B cell (primary cell): ENCODE data around the gene TRAM2. TPM values are rescaled to one million over a fixed set of nuclear protein-coding genes. Genes with fewer than 3 reads are reported as not detected.

ENCODE experiments used
- ATAC-seq: fragments of 200-7000 bp; cut with Tn5 transposase; one replicate; pipeline ENCODE4 v1.10.0; 2021; ENCODE audit warnings: low read depth, mild to moderate bottlenecking, moderate number of reproducible peaks, moderate library complexity
- CTCF ChIA-PET: fragments of 350-600 bp; sonication (Branson Sonifier 250); formaldehyde crosslinking; loops from one replicate; lab custom pipeline; 2021; ENCODE audit warnings: antibody characterized with exemption, inconsistent platforms; lab: Charles Lee
- POLR2A ChIA-PET: fragments of 350-600 bp; sonication (Branson Sonifier 250); formaldehyde crosslinking; loops from one replicate; lab custom pipeline; 2021; ENCODE audit warnings: antibody characterized with exemption; lab: Charles Lee
- DNase-seq: peaks from one replicate; pipeline ENCODE4 v3.0.0; 2013
- H2AFZ ChIP-seq: 2 replicates; pipeline ENCODE4 v1.6.1; 2012; ENCODE audit warnings: mild to moderate bottlenecking, low read depth, low read length; ENCODE audit not compliant: insufficient read depth, poor library complexity, severe bottlenecking
- H3K27ac ChIP-seq, 2 donors: 1 replicate in 1 of 2; 2 replicates in 1 of 2; pipeline ENCODE4 v1.5.1; 2012 to 2013; ENCODE audit warnings: low read length in 2 of 2, mild to moderate bottlenecking in 2 of 2, moderate library complexity in 1 of 2
- H3K27me3 ChIP-seq, 4 experiments: fragments of 200-600 bp in 1 of 4; sonication (generic) in 1 of 4; replicated peaks in 1 of 4; 1 replicate in 2 of 4; 2 replicates in 2 of 4; pipeline versions ENCODE4 v1.6.1 to v1.7.0; 2013 to 2016; ENCODE audit warnings: low read length in 3 of 4, mild to moderate bottlenecking in 2 of 4, mixed read lengths in 1 of 4, moderate library complexity in 1 of 4; ENCODE audit not compliant: insufficient read depth in 4 of 4, control insufficient read depth in 3 of 4; ENCODE audit errors: control extremely low read depth in 1 of 4
- H3K36me3 ChIP-seq, 2 experiments: replicated peaks in 1 of 2; 1 replicate in 1 of 2; 2 replicates in 1 of 2; pipeline versions ENCODE4 v1.6.1 to v1.7.1; 2013; ENCODE audit warnings: low read length in 1 of 2; ENCODE audit not compliant: insufficient read depth in 2 of 2, control insufficient read depth in 1 of 2; ENCODE audit errors: control extremely low read depth in 1 of 2, extremely low read depth in 1 of 2
- H3K4me1 ChIP-seq, 2 donors: fragments of 200-600 bp in 1 of 2; sonication (generic) in 1 of 2; 1 replicate in 1 of 2; 2 replicates in 1 of 2; pipeline versions ENCODE4 v1.5.1 to v1.6.1; 2013 to 2017; ENCODE audit warnings: low read length in 2 of 2; ENCODE audit not compliant: control insufficient read depth in 2 of 2, insufficient read depth in 2 of 2
- H3K4me2 ChIP-seq: replicated peaks from 2 replicates; pipeline ENCODE3; 2012; ENCODE audit warnings: mild to moderate bottlenecking, low read depth, low read length; ENCODE audit not compliant: poor library complexity, severe bottlenecking
- H3K4me3 ChIP-seq, 5 experiments: fragments of 200-600 bp in 1 of 5; sonication (generic) in 1 of 5; 1 replicate in 3 of 5; 2 replicates in 2 of 5; pipeline versions ENCODE4 v1.5.1 to v1.7.0; 2011 to 2016; ENCODE audit warnings: low read length in 4 of 5, mild to moderate bottlenecking in 4 of 5, low read depth in 2 of 5, control low read depth in 1 of 5, moderate library complexity in 1 of 5; ENCODE audit not compliant: insufficient read depth in 1 of 5; ENCODE audit errors: control extremely low read depth in 1 of 5, extremely low read depth in 1 of 5
- H3K79me2 ChIP-seq: fragments of 200-600 bp; sonication (generic); one replicate; pipeline ENCODE4 v1.6.0; 2016; ENCODE audit warnings: low read length; ENCODE audit not compliant: control insufficient read depth, insufficient read depth
- H3K9ac ChIP-seq: fragments of 200-600 bp; sonication (generic); 2 replicates; pipeline ENCODE4 v1.6.1; 2017; ENCODE audit warnings: mild to moderate bottlenecking, low read length, moderate library complexity
- H3K9me3 ChIP-seq, 3 donors: one replicate each; pipeline versions ENCODE4 v1.6.1 to v1.7.1; 2013; ENCODE audit warnings: low read length in 2 of 3; ENCODE audit not compliant: control insufficient read depth in 2 of 3, insufficient read depth in 1 of 3; ENCODE audit errors: control extremely low read depth in 1 of 3
- H4K20me1 ChIP-seq: 2 replicates; pipeline ENCODE4 v1.6.0; 2012; ENCODE audit warnings: mild to moderate bottlenecking, low read length; ENCODE audit not compliant: insufficient read depth, control insufficient read depth, poor library complexity, severe bottlenecking
- H3K27ac Mint-ChIP-seq: one replicate; pipeline ENCODE4 v1.8.0; 2021; ENCODE audit warnings: mixed read lengths
- H3K27me3 Mint-ChIP-seq: one replicate; pipeline ENCODE4 v1.8.0; 2021; ENCODE audit warnings: mixed read lengths
- H3K4me1 Mint-ChIP-seq: one replicate; pipeline ENCODE4 v1.8.0; 2021; ENCODE audit warnings: mixed read lengths
- H3K4me3 Mint-ChIP-seq: one replicate; pipeline ENCODE4 v1.8.0; 2021; ENCODE audit warnings: mixed read lengths
- H3K9me3 Mint-ChIP-seq: one replicate; pipeline ENCODE4 v1.8.0; 2022; ENCODE audit warnings: mixed read lengths; ENCODE audit not compliant: insufficient read depth
- CTCF ChIP-seq: fragments of 200-600 bp; IDR thresholded peaks from one replicate; pipeline ENCODE4 v1.8.0; 2022; ENCODE audit warnings: antibody characterized with exemption, mild to moderate bottlenecking
- EZH2 ChIP-seq: IDR thresholded peaks from 2 replicates; pipeline ENCODE4 v1.6.1; 2012; ENCODE audit warnings: borderline replicate concordance, low read depth, mild to moderate bottlenecking, moderate library complexity, low read length; ENCODE audit not compliant: insufficient read depth, poor library complexity, severe bottlenecking
- WGBS: methylation state at CpG from one replicate; pipeline ENCODE4 v1.1.5; 2013; ENCODE audit warnings: missing lambda C conversion rate; ENCODE audit not compliant: insufficient coverage; 5-methylcytosine and 5-hydroxymethylcytosine counted together
- intact Hi-C: fragments of 100-400 bp; cut with micrococcal nuclease; formaldehyde crosslinking; loops from one replicate; pipeline ENCODE4 v1.10.0; 2022
- polyA plus RNA-seq: library from polyadenylated mRNA; depleted of rRNA; stranded (reverse); fragments of >200 nt; gene quantifications from 2 replicates; pipeline ENCODE4 v1.2.3, GENCODE V29; 2012
- total RNA-seq, 2 donors: library from RNA; stranded (reverse); fragments of 120-200 nt in 1 of 2; gene quantifications; 1 replicate in 1 of 2; 2 replicates in 1 of 2; pipeline versions ENCODE4 v1.2.3 to v1.2.4, GENCODE V29; 2013 to 2022

Gene TRAM2
- total and polyA plus RNA-seq, 2 donors (not counting 1 experiment from before 2014, with no cell fraction given), result 9.0 to 13.3 TPM

GRCh38 chr6:52513464-52513863 lies 63.4 kb downstream of the TRAM2 start:
- no peaks in the 10 kb centered on the region for H3K27me3 ChIP-seq
- no peak overlapping the region for H3K4me3 ChIP-seq
- H3K27ac ChIP-seq, result no peak overlapping the region
- H3K9me3 ChIP-seq, result no peaks in the 10 kb centered on the region
- ChIA-PET CTCF (no interaction called here), POLR2A (no interaction called here)
- H3K27me3 Mint-ChIP-seq, result no peaks in the 10 kb centered on the region
- no peak for TF ChIP-seq CTCF
- no peak for TF ChIP-seq EZH2
- H2AFZ ChIP-seq, result no peak overlapping the region
- no peak for DNase-seq
- H3K9ac ChIP-seq, result no peak overlapping the region
- ATAC-seq, result no peak
- 82% methylated on average over 2 of the region's 2 CpGs for WGBS
- no peaks in the 10 kb centered on the region for H3K4me1 ChIP-seq
- no peak overlapping the region for H3K27ac Mint-ChIP-seq
- no peak overlapping the region for H3K4me2 ChIP-seq
- no peak overlapping the region for H3K4me3 Mint-ChIP-seq
- H4K20me1 ChIP-seq, result no peaks in the 10 kb centered on the region
- H3K4me1 Mint-ChIP-seq, result peaks cover 2% of the 10 kb centered on the region
- intact Hi-C loops, result no loop called here
- H3K79me2 ChIP-seq, result no peaks in the 10 kb centered on the region
- H3K36me3 ChIP-seq, result peaks cover 0 to 56% of the 10 kb centered on the region in 2 experiments
- H3K9me3 Mint-ChIP-seq, result no peaks in the 10 kb centered on the region

GRCh38 chr6:52512199-52512598 lies 64.7 kb downstream of the TRAM2 start:
- no peak overlapping the region for H3K27ac ChIP-seq
- H3K4me3 ChIP-seq, result no peak overlapping the region
- ATAC-seq (no peak), DNase-seq (no peak)
- TF ChIP-seq EZH2 (no peak), CTCF (no peak)
- no peaks in the 10 kb centered on the region for H3K4me1 ChIP-seq
- ChIA-PET POLR2A (no interaction called here), CTCF (no interaction called here)
- Mint-ChIP-seq H3K9me3 (no peaks in the 10 kb centered on the region), H3K27ac (no peak overlapping the region), H3K27me3 (no peaks in the 10 kb centered on the region), H3K4me1 (peaks cover 2% of the 10 kb centered on the region), H3K4me3 (no peak overlapping the region)
- no peak overlapping the region for H2AFZ ChIP-seq
- intact Hi-C loops, result no loop called here
- no peak overlapping the region for H3K4me2 ChIP-seq
- no peaks in the 10 kb centered on the region for H3K79me2 ChIP-seq
- H4K20me1 ChIP-seq, result no peaks in the 10 kb centered on the region
- H3K27me3 ChIP-seq, result no peaks in the 10 kb centered on the region
- no peak overlapping the region for H3K9ac ChIP-seq
- peaks cover 0 to 68% of the 10 kb centered on the region in 2 experiments for H3K36me3 ChIP-seq
- no peaks in the 10 kb centered on the region for H3K9me3 ChIP-seq
- WGBS, result 100% methylated on average over 4 of the region's 4 CpGs
